GM18867 (cell line): ENCODE data around the gene GATAD2A.
"Not testable (repeated sequence)": the region's sequence is repeated elsewhere in the genome, so short reads cannot be mapped to it uniquely, and the experiment has no call there.

Experiments used
- ATAC-seq: cut with Tn5 transposase; IDR thresholded peaks from one replicate; pipeline ENCODE4 v1.9.1; 2021; ENCODE audit warnings: mild to moderate bottlenecking, moderate library complexity; ENCODE audit not compliant: unreplicated experiment

GATAD2A gene

GRCh38 chr19:19387108-19387507 is 18.4 kb upstream of the GATAD2A start:
- ATAC-seq: no peak

GRCh38 chr19:19388568-19389555 is 16.6 kb upstream of the GATAD2A start:
- no peak for ATAC-seq

- ATAC-seq: not testable (repeated sequence)
These were observed 15.8 kb upstream of the GATAD2A start for GRCh38 chr19:19389683-19390082.

- not testable (repeated sequence) for ATAC-seq
These were observed 11.1 kb upstream of the GATAD2A start for GRCh38 chr19:19394333-19394732.

DNA sequence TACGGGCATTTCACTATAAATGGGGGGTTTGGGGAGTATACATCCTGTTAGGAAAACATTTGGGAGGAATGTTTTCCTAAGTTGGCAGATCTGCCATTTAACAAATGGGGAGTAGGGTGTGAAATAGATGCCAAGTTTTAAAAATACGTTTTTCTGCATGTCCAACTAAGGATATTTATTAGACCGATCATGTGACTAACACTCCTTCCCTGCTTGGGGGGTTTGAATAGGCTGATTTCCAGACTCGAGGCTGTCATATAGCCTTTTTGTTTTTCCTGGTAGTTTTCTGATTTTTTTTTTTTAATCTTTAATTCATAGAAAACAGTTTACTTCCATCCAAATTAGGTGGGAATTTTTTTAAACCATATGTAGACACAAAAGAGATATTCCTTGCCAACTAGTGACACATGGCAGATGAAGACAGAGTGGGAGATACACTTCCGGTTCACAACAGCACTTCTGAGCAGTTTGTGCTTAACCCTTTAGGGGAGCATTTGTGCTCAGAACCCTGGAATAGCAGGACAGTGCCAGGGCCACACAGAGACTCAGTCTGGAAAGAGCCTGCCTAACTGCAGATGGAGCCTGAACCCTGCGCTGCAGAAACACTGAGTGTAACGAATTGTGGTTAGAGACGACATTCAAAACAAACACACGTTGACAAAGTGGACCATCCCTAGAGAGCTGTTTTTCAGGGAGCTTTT is 5.6 kb upstream of the GATAD2A start:
- no peak for ATAC-seq

DNA sequence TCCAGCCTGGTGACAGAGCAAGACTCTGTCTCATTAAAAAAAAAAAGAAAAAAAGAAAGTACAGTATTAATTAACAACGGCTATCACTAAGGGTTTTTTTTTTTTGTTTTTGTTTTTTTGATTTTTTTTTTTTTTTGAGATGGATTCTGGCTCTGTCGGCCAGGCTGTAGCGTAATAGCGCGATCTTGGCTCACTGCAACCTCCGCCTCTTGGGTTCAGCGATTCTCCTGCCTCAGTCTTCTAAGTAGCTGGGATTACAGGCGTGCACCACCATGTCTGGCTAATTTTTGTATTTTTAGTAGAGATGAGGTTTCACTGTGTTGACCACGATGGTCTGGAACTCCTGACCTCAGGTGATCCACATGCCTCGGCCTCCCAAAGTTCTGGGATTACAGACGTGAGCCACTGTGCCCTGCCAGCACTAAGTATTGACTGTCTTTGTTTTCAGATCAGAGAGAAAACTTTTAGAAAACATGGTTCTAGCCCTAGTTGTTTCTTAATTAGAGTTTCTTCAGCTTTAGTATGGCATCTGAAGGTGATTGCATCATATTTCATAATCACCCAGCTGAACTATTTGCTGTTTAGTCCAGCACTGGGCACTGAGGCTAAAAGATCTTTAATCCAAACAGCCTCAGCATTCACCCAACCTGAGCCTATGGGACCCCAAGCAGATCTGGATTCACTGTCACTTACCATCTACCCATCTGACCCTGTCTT is 2.7 kb upstream of the GATAD2A start:
- no peak for ATAC-seq

GRCh38 chr19:19403373-19403901 is 2.0 kb upstream of the GATAD2A start:
- no peak for ATAC-seq

DNA sequence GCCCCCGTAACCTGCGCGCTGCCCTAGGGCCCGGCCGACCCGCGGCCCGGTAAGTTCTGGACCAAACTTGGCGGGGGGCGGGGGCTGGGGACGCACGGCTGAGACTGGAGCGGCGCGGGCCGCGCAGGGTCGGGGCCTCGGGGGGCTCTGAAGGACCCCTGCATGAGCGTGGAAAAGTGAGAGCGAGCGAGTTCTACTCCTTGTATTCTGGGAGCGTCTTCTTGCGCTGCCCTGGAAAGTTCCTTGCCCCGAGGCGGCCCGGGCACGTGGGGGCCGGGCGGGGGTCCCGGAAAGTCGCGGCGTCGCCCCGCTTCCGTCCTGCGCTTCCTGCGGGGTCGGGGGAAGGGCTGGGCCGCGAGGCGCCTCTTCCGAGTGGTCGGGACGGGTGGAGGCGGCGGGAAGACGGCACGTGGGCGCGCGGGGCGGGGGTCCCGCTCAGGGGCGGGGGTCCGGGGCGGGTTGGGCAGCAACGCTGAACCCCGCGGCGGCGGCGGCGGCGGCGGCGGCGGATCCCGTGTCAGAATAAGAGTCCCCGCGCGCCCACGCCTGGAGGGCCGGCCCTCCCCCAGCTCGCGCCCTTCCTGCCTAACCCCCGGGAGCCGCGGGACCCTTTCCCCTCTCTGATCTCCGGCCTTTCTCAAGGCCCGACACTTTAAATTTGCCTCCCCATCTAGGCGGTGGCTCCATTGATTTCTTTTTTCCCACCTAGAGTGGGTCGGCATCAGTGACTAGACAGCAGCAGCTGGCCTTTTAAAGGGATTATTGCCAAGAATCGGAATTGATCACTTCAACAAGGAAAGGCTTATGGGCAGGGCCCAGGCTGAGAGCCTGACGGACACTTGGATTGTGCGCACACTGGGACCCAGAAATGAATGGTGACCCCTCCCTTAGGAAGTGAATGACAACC is 749 bp downstream of the GATAD2A start:
- ATAC-seq: peak; percentile 25

- peak; percentile 32 for ATAC-seq
These were observed 1.6 kb downstream of the GATAD2A start for GRCh38 chr19:19406878-19407632.

- no peak for ATAC-seq
These were observed 2.1 kb downstream of the GATAD2A start for GRCh38 chr19:19407633-19407930.

GRCh38 chr19:19409205-19409604 is 3.7 kb downstream of the GATAD2A start:
- no peak for ATAC-seq

- no peak for ATAC-seq
These were observed 4.2 kb downstream of the GATAD2A start for GRCh38 chr19:19409631-19410030.

GRCh38 chr19:19410553-19411550 is 5.4 kb downstream of the GATAD2A start:
- no peak for ATAC-seq

- no peak for ATAC-seq
These were observed 10.8 kb downstream of the GATAD2A start for GRCh38 chr19:19416280-19416679.

DNA sequence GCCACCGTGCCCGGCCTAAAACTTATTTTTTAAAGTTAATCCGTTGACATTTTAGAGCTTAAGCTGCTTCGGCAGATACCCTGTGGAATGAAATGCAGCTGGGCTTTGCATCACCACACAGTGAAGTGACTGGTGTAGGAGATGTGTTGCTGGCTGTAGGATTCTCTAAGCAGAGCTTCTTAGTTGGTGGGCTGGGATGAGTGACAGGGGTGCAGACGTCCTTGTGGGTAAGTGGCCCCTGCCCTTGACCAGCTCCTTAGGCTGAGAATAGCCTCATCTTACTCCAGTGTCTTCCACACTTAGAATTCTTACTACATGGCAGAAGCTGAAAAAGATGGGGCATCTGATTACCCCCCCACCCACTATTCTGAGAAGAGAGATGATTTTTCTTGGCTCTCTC is 11.6 kb downstream of the GATAD2A start:
- no peak for ATAC-seq

DNA sequence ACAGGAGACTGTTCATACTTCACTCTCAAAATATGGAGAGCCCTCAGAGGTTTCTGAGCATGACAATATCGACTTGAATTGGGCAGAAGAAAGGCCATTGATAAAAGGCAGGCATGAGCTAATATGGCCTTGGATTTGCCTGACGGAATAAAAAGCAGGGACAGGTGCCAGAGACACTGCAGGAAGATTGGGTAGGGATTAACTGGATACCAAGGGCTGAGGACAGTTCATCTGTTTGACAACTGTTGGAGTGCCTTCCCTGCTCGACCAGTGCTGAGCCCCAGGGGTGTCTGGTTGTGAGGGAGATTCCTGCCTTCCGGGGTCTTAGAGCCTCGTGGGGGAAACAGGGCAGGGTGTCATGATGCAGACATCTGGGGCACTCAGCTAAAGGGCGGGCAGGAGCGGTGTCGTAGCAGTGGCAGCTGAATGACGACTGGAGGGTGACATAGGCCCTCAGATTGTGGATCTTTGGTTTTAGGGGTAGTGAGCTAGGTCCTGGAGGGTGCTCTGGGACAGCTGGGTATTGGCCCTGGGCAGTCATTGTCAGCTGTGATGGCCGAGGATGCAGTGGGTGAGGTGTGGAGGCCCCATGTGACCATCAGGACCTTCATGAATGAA is 12.3 kb downstream of the GATAD2A start:
- ATAC-seq: no peak

DNA sequence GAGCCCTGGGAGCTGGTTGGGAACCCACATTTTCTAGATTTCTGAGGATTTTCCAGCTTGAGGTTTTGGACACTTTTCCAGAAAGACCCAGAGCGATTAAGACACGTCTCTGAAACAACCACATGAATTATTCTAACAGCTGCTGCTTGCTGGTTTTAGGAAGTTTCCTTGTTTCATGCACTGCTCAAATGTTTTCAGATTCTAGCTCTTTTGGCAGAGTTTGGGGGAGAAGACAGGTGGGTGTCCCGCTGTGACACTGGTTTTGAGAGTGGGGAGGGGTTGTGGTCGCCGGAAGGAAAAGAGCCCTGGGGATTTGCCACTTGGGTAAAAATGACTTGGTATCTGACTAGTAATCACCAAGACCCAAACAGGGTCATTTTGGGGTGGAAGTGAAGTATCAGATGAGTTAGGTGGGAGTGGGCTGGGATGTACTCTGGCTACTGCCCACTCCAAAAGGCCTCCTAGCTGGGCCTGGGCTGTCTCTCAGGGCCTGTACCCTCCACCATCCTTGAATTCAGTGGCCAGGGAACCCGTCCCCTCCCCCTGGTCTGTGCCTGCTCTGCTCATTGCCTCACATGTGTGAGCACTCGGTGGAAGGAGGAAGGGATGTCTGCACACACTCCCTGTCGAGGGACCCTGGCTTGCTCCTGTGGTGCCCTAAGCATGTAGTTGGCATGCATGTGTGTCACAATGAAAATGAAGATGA is 13.2 kb downstream of the GATAD2A start:
- no peak for ATAC-seq
